RWPE2 (cell line): ENCODE data around the gene TOR4A.

ENCODE experiments used
- ATAC-seq: fragments of 200-7000 bp; cut with Tn5 transposase; 3 replicates; pipeline ENCODE4 v1.9.1; 2021; ENCODE audit warnings: low read depth
- DNase-seq: peaks from one replicate; pipeline ENCODE4 v3.0.0-alpha.2; 2020; ENCODE audit warnings: low spot score
- H3K27ac ChIP-seq: fragments of 450-650 bp; 2 replicates; pipeline ENCODE4 v1.5.1; 2017; ENCODE audit warnings: mild to moderate bottlenecking; ENCODE audit not compliant: poor library complexity, severe bottlenecking
- H3K27me3 ChIP-seq: fragments of 250-450 bp; sonication (Bioruptor Pico); 2 replicates; pipeline ENCODE4 v1.5.1; 2021; ENCODE audit warnings: mild to moderate bottlenecking, moderate library complexity; ENCODE audit not compliant: insufficient read depth, poor library complexity, severe bottlenecking
- H3K36me3 ChIP-seq: fragments of 250-450 bp; sonication (Bioruptor Pico); 2 replicates; pipeline ENCODE4 v1.5.1; 2020; ENCODE audit warnings: low read depth, mild to moderate bottlenecking, moderate library complexity
- H3K4me1 ChIP-seq: fragments of 250-450 bp; sonication (Bioruptor Pico); 2 replicates; pipeline ENCODE4 v1.5.1; 2021; ENCODE audit warnings: mild to moderate bottlenecking, moderate library complexity; ENCODE audit not compliant: insufficient read depth, poor library complexity, severe bottlenecking
- H3K4me3 ChIP-seq: fragments of 250-450 bp; sonication (Bioruptor Pico); 2 replicates; pipeline ENCODE4 v1.5.1; 2021; ENCODE audit warnings: mild to moderate bottlenecking, moderate library complexity; ENCODE audit not compliant: severe bottlenecking
- H3K9me3 ChIP-seq: fragments of 250-450 bp; sonication (Bioruptor Pico); 2 replicates; pipeline ENCODE4 v1.5.1; 2021; ENCODE audit warnings: mild to moderate bottlenecking, moderate library complexity; ENCODE audit not compliant: severe bottlenecking
- TF ChIP-seq, protein P1 (sequence below): fragments of 450-650 bp; IDR thresholded peaks from one replicate; pipeline ENCODE4 v1.5.1; 2017; ENCODE audit warnings: mild to moderate bottlenecking, moderate library complexity; ENCODE audit not compliant: poor library complexity, severe bottlenecking

TOR4A gene

DNA sequence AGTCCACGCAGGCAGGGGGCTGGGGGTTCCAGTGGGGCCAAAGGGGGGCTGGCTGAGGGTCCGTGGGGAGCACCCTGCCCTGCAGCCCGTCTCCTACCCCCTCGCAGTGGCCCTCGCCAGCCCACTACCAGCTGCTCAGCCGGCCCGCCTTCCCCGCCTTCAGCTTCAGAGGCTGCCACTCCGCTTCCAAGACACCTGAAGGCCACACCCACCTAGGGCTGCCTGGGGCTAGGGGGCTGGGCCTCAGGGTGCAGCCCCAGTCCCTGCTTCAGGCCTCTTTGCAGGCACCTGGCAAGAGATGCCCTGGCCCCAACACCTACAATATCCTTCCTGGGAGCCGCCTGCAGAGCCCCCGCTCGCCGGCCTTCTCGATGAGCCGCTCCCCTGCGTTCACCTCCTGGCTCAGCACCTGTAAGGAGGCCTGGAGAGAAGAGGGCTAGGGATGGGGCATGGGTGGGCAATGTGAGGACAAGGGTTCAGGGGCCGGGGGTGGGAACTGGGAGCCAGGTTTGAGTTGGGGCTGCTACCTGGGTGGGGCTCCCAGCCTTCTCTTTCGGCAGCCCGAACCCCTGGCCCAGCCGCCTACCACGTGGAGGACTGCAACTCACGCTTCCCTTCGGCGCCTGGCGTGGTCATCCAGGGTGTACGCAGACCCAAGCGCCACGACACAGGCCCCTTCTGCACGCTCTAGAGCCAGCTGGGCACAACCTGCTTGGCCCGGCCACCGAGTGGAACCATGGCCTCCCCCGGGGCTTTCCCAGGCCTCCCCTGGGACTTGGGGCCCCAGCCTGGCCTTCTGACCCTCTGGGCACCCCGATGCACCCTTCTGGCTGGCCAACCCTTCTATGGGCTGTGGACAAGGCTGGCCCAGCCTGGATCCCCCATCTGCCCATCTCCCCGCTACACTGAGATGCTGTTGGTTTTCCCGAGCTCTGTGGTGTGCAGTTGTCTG lies 24.7 kb upstream of the TOR4A start:
- peaks cover 7% of the 10 kb centered on the region for H3K4me1 ChIP-seq
- no peak overlapping the region for H3K27ac ChIP-seq
- peak; percentile 18; the same call in 1 of the 3 replicates for ATAC-seq
- no peak for DNase-seq
- no peaks in the 10 kb centered on the region for H3K9me3 ChIP-seq
- TF ChIP-seq, protein P1, sequence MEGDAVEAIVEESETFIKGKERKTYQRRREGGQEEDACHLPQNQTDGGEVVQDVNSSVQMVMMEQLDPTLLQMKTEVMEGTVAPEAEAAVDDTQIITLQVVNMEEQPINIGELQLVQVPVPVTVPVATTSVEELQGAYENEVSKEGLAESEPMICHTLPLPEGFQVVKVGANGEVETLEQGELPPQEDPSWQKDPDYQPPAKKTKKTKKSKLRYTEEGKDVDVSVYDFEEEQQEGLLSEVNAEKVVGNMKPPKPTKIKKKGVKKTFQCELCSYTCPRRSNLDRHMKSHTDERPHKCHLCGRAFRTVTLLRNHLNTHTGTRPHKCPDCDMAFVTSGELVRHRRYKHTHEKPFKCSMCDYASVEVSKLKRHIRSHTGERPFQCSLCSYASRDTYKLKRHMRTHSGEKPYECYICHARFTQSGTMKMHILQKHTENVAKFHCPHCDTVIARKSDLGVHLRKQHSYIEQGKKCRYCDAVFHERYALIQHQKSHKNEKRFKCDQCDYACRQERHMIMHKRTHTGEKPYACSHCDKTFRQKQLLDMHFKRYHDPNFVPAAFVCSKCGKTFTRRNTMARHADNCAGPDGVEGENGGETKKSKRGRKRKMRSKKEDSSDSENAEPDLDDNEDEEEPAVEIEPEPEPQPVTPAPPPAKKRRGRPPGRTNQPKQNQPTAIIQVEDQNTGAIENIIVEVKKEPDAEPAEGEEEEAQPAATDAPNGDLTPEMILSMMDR, result no peak
- no peaks in the 10 kb centered on the region for H3K27me3 ChIP-seq
- H3K36me3 ChIP-seq, result peaks cover 15% of the 10 kb centered on the region
- no peak overlapping the region for H3K4me3 ChIP-seq

DNA sequence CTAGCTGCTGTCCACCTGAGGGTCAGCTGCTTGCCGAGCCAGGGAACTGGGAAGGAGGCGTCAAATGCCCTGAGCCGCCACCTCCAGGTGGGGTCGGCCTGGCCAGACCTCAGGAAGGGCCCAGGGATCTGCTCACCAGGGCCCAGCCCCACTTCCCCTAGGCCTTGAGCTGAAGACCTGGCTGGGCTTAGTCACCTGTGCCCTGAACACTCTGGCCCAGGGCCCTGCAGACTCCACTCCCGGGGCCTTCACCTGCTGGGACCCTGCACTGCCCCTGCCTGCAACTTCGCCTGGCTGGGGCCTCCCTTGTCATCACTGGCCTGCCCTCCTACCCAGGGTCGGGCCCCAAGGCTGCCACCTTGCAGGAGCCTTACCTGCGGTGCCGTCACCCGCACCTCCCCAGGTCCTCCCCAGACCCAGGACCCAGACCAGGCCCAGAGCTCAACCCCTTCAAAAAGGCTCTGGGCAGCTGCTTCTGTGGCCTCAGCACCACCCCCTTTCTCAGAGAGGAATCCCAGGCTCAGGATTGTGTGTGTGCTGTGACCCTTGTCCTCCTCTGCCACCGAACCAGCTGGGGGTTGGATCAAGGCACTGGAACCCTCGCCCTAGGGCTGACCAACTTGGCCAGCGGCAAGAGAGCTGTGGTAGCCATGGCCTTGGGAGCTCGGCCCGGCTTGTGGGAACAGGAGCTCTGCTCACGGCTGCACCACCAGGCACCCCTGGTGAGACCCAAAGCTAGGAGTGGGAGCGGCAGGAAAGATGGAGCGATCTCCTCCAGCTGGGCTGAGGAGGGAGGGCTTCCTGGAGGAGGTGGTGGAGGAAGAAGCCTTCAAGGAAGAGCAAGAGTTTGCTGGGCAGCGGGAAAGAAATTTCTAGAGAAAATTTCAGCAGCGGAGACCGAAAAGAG lies 23.6 kb upstream of the TOR4A start:
- TF ChIP-seq, protein P1, result no peak
- ATAC-seq (0 out of 3 replicates have a peak, but pooled peaks have one; percentile 8), DNase-seq (no peak)
- Histone ChIP-seq H3K27me3 (no peaks in the 10 kb centered on the region), H3K9me3 (no peaks in the 10 kb centered on the region), H3K4me1 (peaks cover 7% of the 10 kb centered on the region), H3K36me3 (peaks cover 27% of the 10 kb centered on the region), H3K27ac (peak overlapping the region; percentile 68), H3K4me3 (peak overlapping the region; percentile 99)

DNA sequence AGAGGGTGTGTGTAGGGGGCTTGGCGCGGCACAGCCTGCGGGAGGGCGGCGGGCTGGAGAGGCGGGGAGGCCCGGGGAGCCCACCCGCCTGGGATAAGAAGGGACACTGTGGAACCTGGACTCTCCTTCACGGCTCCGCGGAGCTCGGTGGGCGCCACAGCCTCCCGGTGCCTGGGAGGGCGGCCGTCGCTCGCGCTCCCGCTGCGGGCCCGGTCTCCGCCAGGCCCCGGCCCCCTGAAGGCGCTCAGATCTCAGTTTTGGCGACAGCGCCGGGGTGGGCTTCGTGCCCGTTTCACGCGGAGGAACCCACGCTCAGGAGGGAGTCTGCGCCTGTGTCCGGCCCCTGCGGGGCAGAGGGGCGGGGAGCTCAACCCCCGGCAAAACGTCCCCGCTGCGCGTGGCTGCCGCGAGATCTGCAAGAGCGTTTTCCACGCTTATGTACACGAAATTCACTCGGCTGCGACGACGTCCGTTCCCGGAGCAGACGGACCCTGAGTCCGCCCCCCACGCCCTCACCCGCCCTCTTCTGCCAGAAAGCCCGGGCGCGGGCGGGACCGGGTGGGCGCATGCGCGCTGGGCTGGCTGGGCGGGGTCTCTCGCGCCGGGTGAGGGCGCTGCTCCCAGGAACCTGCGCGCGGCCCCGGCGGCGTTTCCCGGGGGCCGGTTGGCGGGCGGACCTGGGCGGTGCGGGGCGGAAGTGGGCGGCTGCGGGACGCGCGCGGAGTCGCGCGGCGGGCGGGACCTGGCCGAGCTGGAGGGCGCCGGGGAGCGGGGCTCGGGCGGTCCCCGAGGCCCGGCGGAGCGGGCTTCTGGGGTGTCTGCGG lies 22.7 kb upstream of the TOR4A start, which contains the start of gene NELFB:
NELFB (plus strand) TSS at position 704 of the 824 bp plus-strand sequence.
- Histone ChIP-seq H3K4me1 (peaks cover 7% of the 10 kb centered on the region), H3K36me3 (peaks cover 31% of the 10 kb centered on the region), H3K9me3 (no peaks in the 10 kb centered on the region), H3K4me3 (peak within 1 kb of the TSS; percentile 99), H3K27me3 (no peaks in the 10 kb centered on the region), H3K27ac (peak within 1 kb of the TSS; percentile 68)
- ATAC-seq (peak; percentile 73), DNase-seq (no peak)
- TF ChIP-seq, protein P1, result no peak

DNA sequence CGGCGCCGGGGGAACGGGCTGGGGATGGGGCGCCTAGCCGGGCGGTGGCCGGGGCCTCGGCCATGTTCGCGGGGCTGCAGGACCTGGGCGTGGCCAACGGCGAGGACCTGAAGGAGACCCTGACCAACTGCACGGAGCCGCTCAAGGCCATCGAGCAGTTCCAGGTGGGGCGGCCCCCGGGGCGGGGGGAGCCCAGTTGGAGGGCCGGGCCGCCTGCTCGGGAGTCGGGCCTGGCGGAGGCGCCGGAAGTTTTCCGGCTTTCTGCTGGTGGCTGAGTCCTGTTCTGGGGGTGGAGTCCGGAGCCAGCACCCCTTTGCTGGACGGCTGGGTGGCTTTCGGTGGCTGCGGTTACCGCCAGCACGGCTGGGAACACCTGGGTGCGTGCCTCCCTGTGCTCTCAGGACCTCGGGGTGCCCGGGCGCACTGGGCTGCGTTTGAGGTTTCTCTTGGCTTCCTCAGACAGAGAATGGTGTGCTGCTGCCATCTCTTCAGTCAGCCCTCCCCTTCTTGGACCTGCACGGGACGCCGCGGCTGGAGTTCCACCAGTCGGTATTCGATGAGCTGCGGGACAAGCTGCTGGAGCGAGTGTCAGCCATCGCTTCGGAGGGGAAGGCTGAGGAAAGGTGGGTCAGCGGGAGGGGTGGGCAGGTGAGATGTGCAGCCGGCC lies 21.9 kb upstream of the TOR4A start:
- no peaks in the 10 kb centered on the region for H3K9me3 ChIP-seq
- H3K36me3 ChIP-seq, result peaks cover 31% of the 10 kb centered on the region
- H3K27me3 ChIP-seq, result no peaks in the 10 kb centered on the region
- peak overlapping the region; percentile 99 for H3K4me3 ChIP-seq
- H3K27ac ChIP-seq, result peak overlapping the region; percentile 68
- no peak for DNase-seq
- peak; percentile 7 for ATAC-seq
- H3K4me1 ChIP-seq, result peaks cover 7% of the 10 kb centered on the region
- TF ChIP-seq, protein P1, result no peak
